GM12891 (cell line): ENCODE data around the gene TENM4.

Source experiments
- POLR2A ChIP-seq: IDR thresholded peaks from 2 replicates; pipeline ENCODE4 v1.6.1; 2011; ENCODE audit warnings: low read depth, low read length, control low read depth
- POLR2AphosphoS5 ChIP-seq: IDR thresholded peaks from 2 replicates; pipeline ENCODE4 v1.6.1; 2011; ENCODE audit warnings: low read depth, low read length, control low read depth
- POU2F2 ChIP-seq: IDR thresholded peaks from 2 replicates; pipeline ENCODE4 v1.6.1; 2011; ENCODE audit warnings: low read depth, mild to moderate bottlenecking, control low read depth, low read length, moderate library complexity
- TAF1 ChIP-seq: IDR thresholded peaks from 2 replicates; pipeline ENCODE4 v1.6.1; 2011; ENCODE audit warnings: low read depth, low read length, control low read depth

DNA sequence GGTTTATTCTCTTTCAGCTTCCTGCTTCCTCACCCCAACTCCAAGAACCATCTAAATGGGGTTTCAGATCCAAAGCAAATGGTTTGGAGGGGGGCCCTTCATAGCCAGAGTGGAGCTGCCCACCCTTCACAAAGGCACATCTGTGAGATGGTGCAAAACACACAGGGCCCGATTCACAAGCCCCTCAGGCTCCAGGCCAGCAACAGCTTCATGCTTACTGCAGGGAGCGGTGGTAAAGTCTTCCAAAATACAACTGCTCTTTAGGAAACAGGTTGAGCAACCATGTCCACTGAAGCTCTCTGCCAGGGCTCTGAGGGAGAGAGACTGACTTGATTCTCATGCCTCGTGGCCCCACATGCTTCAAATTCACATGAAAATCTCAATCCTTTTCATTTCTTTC lies 653.1 kb downstream of the TENM4 start:
- TF ChIP-seq TAF1 (no peak), POLR2A (no peak), POLR2AphosphoS5 (no peak), POU2F2 (no peak)
